Left lung (tissue), 10 donors: ENCODE results near the gene IL20RA. TPM values are rescaled to one million over a fixed set of nuclear protein-coding genes. Genes with fewer than 3 reads are reported as not detected.

Experiments
- ATAC-seq: fragments of 200-7000 bp; cut with Tn5 transposase; one replicate; pipeline ENCODE4 v1.9.1; 2020; ENCODE audit warnings: moderate library complexity
- DNase-seq, 4 donors: peaks; one replicate each; pipeline ENCODE4 v3.0.0-alpha.2; 2013 to 2020
- H3K27ac ChIP-seq, 2 donors: fragments of 200-600 bp; sonication (generic) in 1 of 2; one replicate each; pipeline versions ENCODE4 v1.5.0 to v1.8.0; 2020 to 2021
- H3K27me3 ChIP-seq, 2 donors: fragments of 200-600 bp; sonication (generic) in 1 of 2; one replicate each; pipeline versions ENCODE4 v1.5.0 to v1.8.0; 2020 to 2021
- H3K36me3 ChIP-seq, 2 donors: fragments of 200-600 bp; sonication (generic) in 1 of 2; one replicate each; pipeline versions ENCODE4 v1.5.0 to v1.8.0; 2020 to 2021
- H3K4me1 ChIP-seq, 2 donors: fragments of 200-600 bp; one replicate each; pipeline ENCODE4 v1.8.0; 2021
- H3K4me3 ChIP-seq, 2 donors: fragments of 200-600 bp; sonication (generic) in 1 of 2; one replicate each; pipeline versions ENCODE4 v1.5.0 to v1.8.0; 2020 to 2021; ENCODE audit warnings: mild to moderate bottlenecking in 1 of 2
- H3K9me3 ChIP-seq, 2 donors: fragments of 200-600 bp; sonication (generic) in 1 of 2; one replicate each; pipeline versions ENCODE4 v1.5.0 to v1.8.0; 2020 to 2021
- intact Hi-C, 2 donors: fragments of 100-400 bp; cut with DNase I; formaldehyde crosslinking; loops; one replicate each; pipeline versions ENCODE4 v1.11.2 to v1.14.2; 2022
- polyA plus RNA-seq, 6 donors: library from polyadenylated mRNA; unstranded; fragments of 120-200 nt; gene quantifications; one replicate each; pipeline ENCODE4 v1.2.1, GENCODE V29; 2013; ENCODE audit not compliant: insufficient read length in 6 of 6
- total RNA-seq, 2 donors: library from RNA; stranded (reverse); fragmentation: NEBNext Ultra II Directional; extraction: Animal tissue kit (Norgen Biotek cat#: 25700); gene quantifications; one replicate each; pipeline ENCODE4 v1.2.1, GENCODE V29; 2021
- TF ChIP-seq, protein P1 (sequence below), 2 donors: fragments of 200-600 bp; sonication (generic) in 1 of 2; IDR thresholded peaks; one replicate each; pipeline versions ENCODE4 v1.5.0 to v1.8.0; 2021; ENCODE audit warnings: antibody characterized with exemption in 2 of 2
- donor health status: DM: no; HTN: yes; CAD: no.
- donor health status: DM: no; HTN: no; CAD: no.

The IL20RA gene
- total and polyA plus RNA-seq, 8 donors: 1.7 to 6.0 (median 2.6) TPM

DNA sequence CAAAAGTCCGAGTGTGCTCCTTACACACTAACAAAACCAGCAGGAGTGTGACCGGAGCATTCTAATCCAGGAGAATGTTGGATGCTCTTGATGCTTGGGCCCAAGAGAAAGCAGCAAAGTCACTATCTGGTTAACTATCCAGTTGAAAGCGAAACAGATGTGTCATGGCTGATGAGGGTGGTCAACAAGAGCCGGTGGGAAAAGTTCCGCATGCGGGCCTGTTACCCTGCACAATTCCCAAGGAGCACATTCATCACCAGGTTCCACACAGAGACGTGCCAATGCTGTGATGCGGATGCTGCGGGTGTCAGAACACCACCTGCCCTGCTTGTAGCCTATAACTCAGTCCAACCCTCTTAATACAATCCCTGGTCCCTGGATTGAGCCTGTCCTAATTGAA lies 38.7 kb downstream of the IL20RA start:
- intact Hi-C loops: no loop called here
- Histone ChIP-seq H3K36me3 (no peaks in the 10 kb centered on the region), H3K27me3 (no peaks in the 10 kb centered on the region), H3K9me3 (no peaks in the 10 kb centered on the region), H3K4me3 (no peak overlapping the region), H3K4me1 (no peaks in the 10 kb centered on the region), H3K27ac (no peak overlapping the region)
- TF ChIP-seq, protein P1, sequence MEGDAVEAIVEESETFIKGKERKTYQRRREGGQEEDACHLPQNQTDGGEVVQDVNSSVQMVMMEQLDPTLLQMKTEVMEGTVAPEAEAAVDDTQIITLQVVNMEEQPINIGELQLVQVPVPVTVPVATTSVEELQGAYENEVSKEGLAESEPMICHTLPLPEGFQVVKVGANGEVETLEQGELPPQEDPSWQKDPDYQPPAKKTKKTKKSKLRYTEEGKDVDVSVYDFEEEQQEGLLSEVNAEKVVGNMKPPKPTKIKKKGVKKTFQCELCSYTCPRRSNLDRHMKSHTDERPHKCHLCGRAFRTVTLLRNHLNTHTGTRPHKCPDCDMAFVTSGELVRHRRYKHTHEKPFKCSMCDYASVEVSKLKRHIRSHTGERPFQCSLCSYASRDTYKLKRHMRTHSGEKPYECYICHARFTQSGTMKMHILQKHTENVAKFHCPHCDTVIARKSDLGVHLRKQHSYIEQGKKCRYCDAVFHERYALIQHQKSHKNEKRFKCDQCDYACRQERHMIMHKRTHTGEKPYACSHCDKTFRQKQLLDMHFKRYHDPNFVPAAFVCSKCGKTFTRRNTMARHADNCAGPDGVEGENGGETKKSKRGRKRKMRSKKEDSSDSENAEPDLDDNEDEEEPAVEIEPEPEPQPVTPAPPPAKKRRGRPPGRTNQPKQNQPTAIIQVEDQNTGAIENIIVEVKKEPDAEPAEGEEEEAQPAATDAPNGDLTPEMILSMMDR (IDR thresholded peaks at IDR 0.05): no peak
- no peak for ATAC-seq
- DNase-seq: no peak

DNA sequence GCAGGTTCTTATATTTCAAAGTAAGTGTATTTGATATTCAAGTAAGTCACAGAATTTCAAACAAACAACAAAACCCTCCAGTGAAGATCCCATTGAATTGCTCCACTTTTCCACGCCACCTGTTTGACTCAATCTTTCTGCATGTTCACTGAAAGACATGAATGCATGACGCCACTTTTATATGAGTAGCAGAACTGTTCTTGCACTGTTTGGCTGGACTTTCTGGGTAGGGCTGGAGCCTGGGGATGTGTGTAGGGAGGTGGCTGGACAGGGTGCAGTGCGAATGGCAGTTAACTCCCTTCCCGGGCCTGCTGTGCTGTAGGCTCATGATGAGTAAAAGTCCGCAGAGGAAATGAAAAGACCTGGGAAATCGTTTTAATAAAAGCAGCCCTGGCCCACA lies 39.7 kb downstream of the IL20RA start:
- no peak for ATAC-seq
- no peaks in the 10 kb centered on the region for H3K9me3 ChIP-seq

DNA sequence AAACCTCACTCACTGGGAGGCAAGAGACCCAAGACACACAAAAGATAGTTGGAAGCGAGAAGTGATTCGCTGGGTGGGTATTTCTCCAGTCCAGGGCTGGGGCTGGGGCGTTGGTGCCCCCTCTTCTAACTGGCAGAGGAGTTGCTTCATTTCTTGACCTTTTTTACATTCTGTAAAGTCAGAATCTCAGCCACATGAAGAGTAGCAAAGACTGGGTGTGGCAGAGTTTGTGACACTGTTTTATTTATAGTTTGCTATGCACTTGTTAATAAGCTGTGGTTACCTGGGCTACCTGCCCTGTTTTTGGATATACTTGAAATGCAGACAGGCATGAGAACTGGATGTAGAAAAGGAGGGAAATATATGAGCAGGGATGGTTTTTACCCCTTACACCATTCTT lies 42.3 kb downstream of the IL20RA start:
- Histone ChIP-seq H3K27me3 (no peaks in the 10 kb centered on the region), H3K36me3 (no peaks in the 10 kb centered on the region), H3K27ac (no peak overlapping the region), H3K4me3 (no peak overlapping the region), H3K9me3 (no peaks in the 10 kb centered on the region), H3K4me1 (no peaks in the 10 kb centered on the region)
- TF ChIP-seq, protein P1 (IDR thresholded peaks at IDR 0.05): no peak
- no peak for DNase-seq
- intact Hi-C loops: no loop called here
- ATAC-seq: peak; percentile 67

More for the DNA sequence above, 39.7 kb downstream of the IL20RA start:
- H3K4me1 ChIP-seq: no peaks in the 10 kb centered on the region
- no peak overlapping the region for H3K27ac ChIP-seq
- no peak overlapping the region for H3K4me3 ChIP-seq
- H3K27me3 ChIP-seq: no peaks in the 10 kb centered on the region
- TF ChIP-seq, protein P1 (IDR thresholded peaks at IDR 0.05): no peak
- DNase-seq: no peak
- intact Hi-C loops: no loop called here
- H3K36me3 ChIP-seq: no peaks in the 10 kb centered on the region

DNA sequence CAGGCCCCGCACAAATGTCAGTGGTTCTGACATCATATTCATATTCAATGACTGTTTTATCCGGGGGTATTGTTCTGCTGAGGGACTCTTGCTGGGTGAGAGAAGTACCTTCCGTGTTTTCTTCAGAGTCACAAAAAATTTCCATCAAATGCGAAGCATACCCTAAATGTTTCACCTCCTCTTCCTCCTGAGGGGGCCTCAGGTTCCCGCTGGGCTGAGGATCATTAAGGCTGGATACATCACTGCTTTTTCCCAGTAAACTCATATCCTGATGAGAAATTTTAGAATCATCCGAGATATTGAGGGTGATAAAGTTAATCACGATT lies 42.8 kb downstream of the IL20RA start:
- no peak for ATAC-seq
- intact Hi-C loops: no loop called here
- TF ChIP-seq, protein P1 (IDR thresholded peaks at IDR 0.05): no peak

DNA sequence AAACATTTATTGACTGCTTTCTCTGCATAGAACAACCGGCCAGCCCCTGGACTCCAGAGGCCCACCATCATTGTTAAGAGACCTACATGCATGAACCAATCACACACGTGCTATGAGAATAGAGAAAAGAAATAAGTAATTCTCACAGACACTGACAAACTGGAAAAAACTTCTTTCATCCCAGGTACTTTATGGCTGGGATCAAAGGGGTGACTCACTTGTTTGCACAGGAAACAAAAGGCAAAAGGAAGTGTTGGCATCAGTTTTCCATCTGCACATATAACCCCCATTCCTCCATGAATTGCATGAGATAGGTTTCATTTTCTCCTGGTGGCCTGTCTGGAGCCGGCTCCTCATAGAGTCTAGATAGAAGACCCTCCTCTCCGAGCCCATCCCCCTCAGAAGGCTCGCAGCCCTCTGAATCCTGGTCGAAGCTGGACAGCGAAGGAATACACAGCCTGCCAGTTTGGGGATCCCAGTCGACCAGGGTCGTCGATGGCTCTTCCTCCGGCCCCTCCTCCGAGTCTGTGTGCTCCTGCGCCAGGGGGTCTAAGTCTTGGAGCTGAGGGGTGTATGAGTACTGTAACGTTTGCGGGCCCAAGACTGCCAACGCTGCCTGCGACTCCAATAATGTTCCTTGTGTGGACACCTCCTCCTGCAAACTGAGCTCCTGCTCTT lies 43.3 kb downstream of the IL20RA start:
- TF ChIP-seq, protein P1 (IDR thresholded peaks at IDR 0.05): no peak
- intact Hi-C loops: no loop called here
- H3K4me3 ChIP-seq: no peak overlapping the region
- H3K36me3 ChIP-seq: no peaks in the 10 kb centered on the region
- no peak overlapping the region for H3K27ac ChIP-seq
- H3K27me3 ChIP-seq: peaks cover under 1 to 8% of the 10 kb centered on the region in 2 donors
- DNase-seq (no peak), ATAC-seq (peak; percentile 66)
- H3K9me3 ChIP-seq: no peaks in the 10 kb centered on the region
- H3K4me1 ChIP-seq: no peaks in the 10 kb centered on the region

More for the DNA sequence above, 42.8 kb downstream of the IL20RA start:
- Histone ChIP-seq H3K27me3 (peaks cover 0 to 3% of the 10 kb centered on the region in 2 donors), H3K4me3 (no peak overlapping the region), H3K27ac (no peak overlapping the region), H3K9me3 (no peaks in the 10 kb centered on the region), H3K4me1 (no peaks in the 10 kb centered on the region), H3K36me3 (no peaks in the 10 kb centered on the region)
- no peak for DNase-seq
